ENCODE measurements around the gene CHL1.

The CHL1 gene

GRCh38 chr3:335240-335639, 138.7 kb downstream of the CHL1 start:
- FAIRE-seq (no peak), DNase-seq (ENCODE audit: insufficient read length, low spot score) (no peak)
- no peak for TF ChIP-seq CTCF (IDR thresholded peaks at IDR 0.05; ENCODE audit: insufficient read depth, missing control alignments)

GRCh38 chr3:339351-339750, 142.8 kb downstream of the CHL1 start:
- DNase-seq (ENCODE audit: insufficient read length, low spot score) (no peak), FAIRE-seq (no peak)
- TF ChIP-seq CTCF (IDR thresholded peaks at IDR 0.05; ENCODE audit: insufficient read depth, missing control alignments) = no peak

- no peak for TF ChIP-seq CTCF (IDR thresholded peaks at IDR 0.05; ENCODE audit: insufficient read depth, missing control alignments)
- FAIRE-seq = no peak
- no peak for DNase-seq (ENCODE audit: insufficient read length, low spot score)
Measured at GRCh38 chr3:341998-342397, 145.4 kb downstream of the CHL1 start.

GRCh38 chr3:346186-346585, 149.6 kb downstream of the CHL1 start:
- DNase-seq (ENCODE audit: insufficient read length, low spot score) (no peak), FAIRE-seq (no peak)
- TF ChIP-seq CTCF (IDR thresholded peaks at IDR 0.05; ENCODE audit: insufficient read depth, missing control alignments) = no peak

GRCh38 chr3:347581-347980, 151.0 kb downstream of the CHL1 start:
- DNase-seq (ENCODE audit: insufficient read length, low spot score) (no peak), FAIRE-seq (no peak)
- no peak for TF ChIP-seq CTCF (IDR thresholded peaks at IDR 0.05; ENCODE audit: insufficient read depth, missing control alignments)

GRCh38 chr3:350871-351371, 154.4 kb downstream of the CHL1 start:
- TF ChIP-seq CTCF (IDR thresholded peaks at IDR 0.05; ENCODE audit: insufficient read depth, missing control alignments) = no peak
- no peak for DNase-seq (ENCODE audit: insufficient read length, low spot score)
- no peak for FAIRE-seq

GRCh38 chr3:352599-352998, 156.0 kb downstream of the CHL1 start:
- FAIRE-seq = no peak
- no peak for DNase-seq (ENCODE audit: insufficient read length, low spot score)
- TF ChIP-seq CTCF (IDR thresholded peaks at IDR 0.05; ENCODE audit: insufficient read depth, missing control alignments) = no peak

All from D721Med (cell line).